ENCODE data around the gene NAGPA.

Gene NAGPA

DNA sequence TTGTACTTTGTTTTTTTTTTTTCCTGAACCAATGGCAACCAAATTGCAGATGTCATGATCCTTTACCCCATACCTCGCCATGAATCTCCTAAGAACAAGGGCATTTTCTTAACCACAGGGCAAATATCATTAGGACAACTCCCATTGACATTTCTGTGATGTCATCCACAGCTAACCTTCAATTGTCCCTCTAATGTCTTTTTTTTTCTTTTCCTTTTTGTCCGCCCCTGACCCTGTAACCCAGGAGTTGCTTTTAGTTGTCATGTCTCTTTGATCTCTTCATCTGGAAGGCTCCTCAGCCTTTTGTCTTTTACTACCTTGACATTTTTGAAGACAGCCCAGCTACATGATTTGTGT is 410 bp upstream of the NAGPA start:
- no peaks in the 10 kb centered on the region for H3K27me3 ChIP-seq
- no peak for DNase-seq
- H3K36me3 ChIP-seq = peaks cover 0 to 22% (median 0%) of the 10 kb centered on the region in 3 donors
- intact Hi-C loops (cut with DNase I; ENCODE audit: low total_unique reads) = no loop called here
- H3K27ac ChIP-seq = peak overlapping the region; percentile 54 to 63
- TF ChIP-seq, protein P1, sequence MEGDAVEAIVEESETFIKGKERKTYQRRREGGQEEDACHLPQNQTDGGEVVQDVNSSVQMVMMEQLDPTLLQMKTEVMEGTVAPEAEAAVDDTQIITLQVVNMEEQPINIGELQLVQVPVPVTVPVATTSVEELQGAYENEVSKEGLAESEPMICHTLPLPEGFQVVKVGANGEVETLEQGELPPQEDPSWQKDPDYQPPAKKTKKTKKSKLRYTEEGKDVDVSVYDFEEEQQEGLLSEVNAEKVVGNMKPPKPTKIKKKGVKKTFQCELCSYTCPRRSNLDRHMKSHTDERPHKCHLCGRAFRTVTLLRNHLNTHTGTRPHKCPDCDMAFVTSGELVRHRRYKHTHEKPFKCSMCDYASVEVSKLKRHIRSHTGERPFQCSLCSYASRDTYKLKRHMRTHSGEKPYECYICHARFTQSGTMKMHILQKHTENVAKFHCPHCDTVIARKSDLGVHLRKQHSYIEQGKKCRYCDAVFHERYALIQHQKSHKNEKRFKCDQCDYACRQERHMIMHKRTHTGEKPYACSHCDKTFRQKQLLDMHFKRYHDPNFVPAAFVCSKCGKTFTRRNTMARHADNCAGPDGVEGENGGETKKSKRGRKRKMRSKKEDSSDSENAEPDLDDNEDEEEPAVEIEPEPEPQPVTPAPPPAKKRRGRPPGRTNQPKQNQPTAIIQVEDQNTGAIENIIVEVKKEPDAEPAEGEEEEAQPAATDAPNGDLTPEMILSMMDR (IDR thresholded peaks at IDR 0.05) = no peak
- peak overlapping the region; percentile 69 to 93 for H3K4me3 ChIP-seq
- H3K4me1 ChIP-seq = peaks cover 0 to 20% (median 16%) of the 10 kb centered on the region in 4 donors
- H3K9me3 ChIP-seq = no peaks in the 10 kb centered on the region

DNA sequence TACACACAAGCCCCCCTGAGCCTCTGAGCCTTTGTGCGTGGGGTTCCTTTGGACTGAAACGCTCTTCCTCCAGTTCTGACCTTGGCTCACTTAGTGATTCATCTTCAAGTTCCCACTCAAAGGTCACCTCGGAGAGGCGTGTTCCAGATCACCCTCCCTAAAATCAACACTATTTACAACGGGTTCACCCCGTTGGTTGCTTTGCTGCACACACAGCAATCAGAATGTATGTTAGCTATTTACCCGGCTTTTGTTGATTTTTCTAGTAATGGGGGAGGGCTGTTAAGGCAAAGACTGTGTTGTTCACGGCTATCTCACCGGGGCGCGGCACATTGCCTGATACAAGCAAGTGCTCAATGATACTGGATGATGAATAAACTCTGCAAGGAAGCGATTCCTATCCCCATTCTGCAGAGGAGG is 977 bp downstream of the NAGPA start:
- H3K27ac ChIP-seq = peak overlapping the region; percentile 54 to 63
- no peaks in the 10 kb centered on the region for H3K9me3 ChIP-seq
- intact Hi-C loops (cut with DNase I; ENCODE audit: low total_unique reads) = no loop called here
- H3K36me3 ChIP-seq = peaks cover 0 to 36% (median 0%) of the 10 kb centered on the region in 3 donors
- no peak for DNase-seq
- H3K4me3 ChIP-seq = peak overlapping the region; percentile 69 to 93
- H3K4me1 ChIP-seq = peaks cover 0 to 20% (median 16%) of the 10 kb centered on the region in 4 donors
- H3K27me3 ChIP-seq = no peaks in the 10 kb centered on the region
- TF ChIP-seq, protein P1 (IDR thresholded peaks at IDR 0.05) = no peak

DNA sequence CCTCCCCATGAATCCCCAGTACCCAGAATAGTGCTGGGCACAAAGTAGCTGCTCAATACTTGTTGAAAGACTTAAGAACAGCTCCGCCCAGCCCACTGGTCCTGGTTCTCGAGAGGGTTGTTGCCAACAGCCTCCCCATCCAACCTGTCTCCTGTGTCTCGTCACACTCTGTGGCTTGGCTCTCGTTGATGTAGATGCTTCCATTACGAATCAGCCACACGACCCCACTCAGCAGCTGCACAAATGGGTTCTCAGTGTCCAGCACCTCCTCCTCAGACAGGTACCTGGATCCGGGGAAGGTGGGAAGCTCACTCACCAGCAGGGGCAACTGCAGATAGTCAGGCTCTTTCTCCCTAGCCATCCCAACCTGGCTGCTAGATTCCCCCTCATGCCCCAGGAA is 2.1 kb downstream of the NAGPA start:
- H3K36me3 ChIP-seq = peaks cover 0 to 47% (median 0%) of the 10 kb centered on the region in 3 donors
- intact Hi-C loops (cut with DNase I; ENCODE audit: low total_unique reads) = no loop called here
- DNase-seq = no peak
- H3K4me3 ChIP-seq = no peak overlapping the region
- H3K9me3 ChIP-seq = no peaks in the 10 kb centered on the region
- TF ChIP-seq, protein P1 (IDR thresholded peaks at IDR 0.05) = no peak
- no peak overlapping the region for H3K27ac ChIP-seq
- H3K4me1 ChIP-seq = peaks cover 0 to 20% (median 16%) of the 10 kb centered on the region in 4 donors
- no peaks in the 10 kb centered on the region for H3K27me3 ChIP-seq

DNA sequence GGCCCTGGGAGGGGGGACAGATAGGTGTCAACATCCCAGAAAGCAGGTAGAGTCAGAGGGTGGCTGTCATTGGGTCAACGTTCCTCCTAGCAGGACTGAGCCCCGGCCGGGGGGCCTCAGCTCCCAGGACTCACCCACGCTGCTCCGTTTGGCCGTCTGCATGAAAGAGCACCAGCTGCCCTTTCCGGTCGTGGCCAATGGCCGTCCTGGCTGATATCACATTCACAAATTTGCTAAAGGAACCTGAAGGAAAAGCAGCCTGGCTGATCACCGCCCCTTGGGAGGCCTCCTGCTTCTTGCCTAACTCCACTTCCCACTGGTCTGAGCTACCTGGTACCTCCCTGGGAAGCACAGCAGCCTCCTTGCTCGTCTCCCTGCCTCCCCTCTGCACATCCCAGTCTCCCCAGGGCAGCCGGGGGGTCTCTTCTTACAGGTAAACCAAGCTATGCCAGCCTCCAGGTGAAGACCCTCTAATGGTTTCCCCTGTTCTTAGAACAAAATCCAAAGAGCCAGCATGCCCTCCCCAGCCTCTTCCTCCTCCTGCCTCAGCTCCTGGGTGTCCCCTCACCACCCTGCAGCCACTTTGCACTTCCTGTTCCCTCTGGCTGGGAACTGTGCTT is 3.4 kb downstream of the NAGPA start:
- Histone ChIP-seq H3K36me3 (peaks cover 0 to 51% (median 0%) of the 10 kb centered on the region in 3 donors), H3K4me3 (no peak overlapping the region), H3K9me3 (no peaks in the 10 kb centered on the region), H3K27ac (no peak overlapping the region), H3K4me1 (peaks cover 0 to 20% (median 16%) of the 10 kb centered on the region in 4 donors), H3K27me3 (no peaks in the 10 kb centered on the region)
- TF ChIP-seq, protein P1 (IDR thresholded peaks at IDR 0.05) = no peak
- no peak for DNase-seq
- intact Hi-C loops (cut with DNase I; ENCODE audit: low total_unique reads) = no loop called here

DNA sequence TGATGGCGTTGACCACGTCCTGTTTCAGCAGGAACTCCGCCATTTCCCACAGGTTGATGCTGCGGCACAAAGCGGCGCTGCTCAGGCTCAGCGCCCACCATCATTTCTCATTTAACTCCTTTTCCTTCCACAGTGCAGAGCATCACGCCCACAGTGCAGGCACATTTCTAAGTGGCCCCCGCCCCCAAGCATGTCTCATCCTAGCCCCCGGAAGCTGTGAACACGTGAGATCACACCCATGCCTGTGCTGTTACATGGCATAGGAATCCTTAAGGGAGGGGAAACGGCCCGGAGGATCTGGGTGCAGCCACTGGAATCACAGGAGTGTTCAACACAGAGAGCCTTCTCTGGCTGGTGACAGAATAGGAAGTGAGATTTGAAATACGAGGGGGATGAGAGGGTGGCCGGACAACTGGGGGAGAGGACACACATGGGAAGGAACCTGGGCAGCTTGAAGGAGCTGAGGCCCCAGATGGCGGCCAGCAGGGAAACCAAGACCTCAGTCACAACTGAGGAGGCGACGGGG is 4.7 kb downstream of the NAGPA start:
- TF ChIP-seq, protein P1 (IDR thresholded peaks at IDR 0.05) = no peak
- intact Hi-C loops (cut with DNase I; ENCODE audit: low total_unique reads) = no loop called here
- Histone ChIP-seq H3K27ac (no peak overlapping the region), H3K36me3 (peaks cover 0 to 62% (median 0%) of the 10 kb centered on the region in 3 donors), H3K4me3 (no peak overlapping the region), H3K27me3 (no peaks in the 10 kb centered on the region), H3K4me1 (peaks cover 0 to 13% (median 9%) of the 10 kb centered on the region in 4 donors), H3K9me3 (no peaks in the 10 kb centered on the region)
- no peak for DNase-seq

Measured in tibial artery (tissue), 4 donors.